GM19372 (cell line): ENCODE results near the gene GUCA1A.
"Not testable (repeated sequence)": the region's sequence is repeated elsewhere in the genome, so short reads cannot be mapped to it uniquely, and the experiment has no call there.

Source experiments
- ATAC-seq: cut with Tn5 transposase; IDR thresholded peaks from one replicate; pipeline ENCODE4 v1.9.1; 2021; ENCODE audit warnings: mild to moderate bottlenecking, low read depth, moderate library complexity; ENCODE audit not compliant: unreplicated experiment

GUCA1A gene

GRCh38 chr6:42202131-42202915 lies 29.2 kb downstream of the GUCA1A start:
- not testable (repeated sequence) for ATAC-seq

GRCh38 chr6:42203183-42203582 lies 30.0 kb downstream of the GUCA1A start:
- ATAC-seq: no peak

- ATAC-seq: no peak
These were observed 31.7 kb downstream of the GUCA1A start for GRCh38 chr6:42204768-42205282.

- not testable (repeated sequence) for ATAC-seq
These were observed 34.4 kb downstream of the GUCA1A start for GRCh38 chr6:42207559-42207958.

GRCh38 chr6:42210551-42210950 lies 37.4 kb downstream of the GUCA1A start:
- no peak for ATAC-seq

GRCh38 chr6:42211726-42212125 lies 38.6 kb downstream of the GUCA1A start:
- ATAC-seq: no peak

- no peak for ATAC-seq
These were observed 39.3 kb downstream of the GUCA1A start for GRCh38 chr6:42212442-42212841.

GRCh38 chr6:42216495-42216894 lies 43.3 kb downstream of the GUCA1A start:
- not testable (repeated sequence) for ATAC-seq

- ATAC-seq: no peak
These were observed 44.0 kb downstream of the GUCA1A start for GRCh38 chr6:42217157-42217518.

GRCh38 chr6:42217519-42218367 lies 44.6 kb downstream of the GUCA1A start, which contains the start of gene MRPS10:
Gene MRPS10, minus strand, starts transcription at chr6:42217861. Its CDS starts 12 bp downstream, at chr6:42217849.
- ATAC-seq: peak; percentile 96

- no peak for ATAC-seq
These were observed 47.6 kb downstream of the GUCA1A start for GRCh38 chr6:42220807-42221206.

- ATAC-seq: no peak
These were observed 48.4 kb downstream of the GUCA1A start for GRCh38 chr6:42221546-42221945.

- ATAC-seq: no peak
These were observed 49.3 kb downstream of the GUCA1A start for GRCh38 chr6:42222448-42222847.

- ATAC-seq: peak; percentile 70
These were observed 51.3 kb downstream of the GUCA1A start for GRCh38 chr6:42224222-42225028.

GRCh38 chr6:42225029-42225339 lies 51.8 kb downstream of the GUCA1A start:
- ATAC-seq: no peak

GRCh38 chr6:42225419-42225818 lies 52.3 kb downstream of the GUCA1A start:
- no peak for ATAC-seq

GRCh38 chr6:42226161-42226611 lies 53.0 kb downstream of the GUCA1A start:
- ATAC-seq: no peak

GRCh38 chr6:42226645-42227143 lies 53.5 kb downstream of the GUCA1A start:
- no peak for ATAC-seq

GRCh38 chr6:42227173-42227850 lies 54.1 kb downstream of the GUCA1A start:
- no peak for ATAC-seq

- ATAC-seq: no peak
These were observed 55.1 kb downstream of the GUCA1A start for GRCh38 chr6:42228305-42228704.
